ELR (cell line): Measurements from ENCODE around the gene NID1.
"Not testable (repeated sequence)": the region's sequence is repeated elsewhere in the genome, so short reads cannot be mapped to it uniquely, and the experiment has no call there.

Experiments used
- DNase-seq: peaks from one replicate; pipeline ENCODE4 v3.0.0-alpha.2; 2015; ENCODE audit warnings: low read depth

The NID1 gene

GRCh38 chr1:236030534-236030933 is 34.4 kb downstream of the NID1 start:
- DNase-seq, result no peak

GRCh38 chr1:236029428-236029940 is 35.4 kb downstream of the NID1 start:
- no peak for DNase-seq

- DNase-seq, result no peak
Measured at GRCh38 chr1:236027104-236027503, 37.8 kb downstream of the NID1 start.

- DNase-seq, result no peak
Measured at GRCh38 chr1:236025836-236026235, 39.1 kb downstream of the NID1 start.

GRCh38 chr1:236024641-236025040 is 40.2 kb downstream of the NID1 start:
- no peak for DNase-seq

- DNase-seq, result peak; percentile 23
Measured at GRCh38 chr1:236023926-236024565, 40.8 kb downstream of the NID1 start.

GRCh38 chr1:236021424-236022135 is 43.3 kb downstream of the NID1 start:
- no peak for DNase-seq

GRCh38 chr1:236020359-236021219 is 44.3 kb downstream of the NID1 start:
- DNase-seq, result no peak

GRCh38 chr1:236018885-236019453 is 45.9 kb downstream of the NID1 start:
- no peak for DNase-seq

GRCh38 chr1:236016782-236017400 is 48.0 kb downstream of the NID1 start:
- peak; percentile 66 for DNase-seq

GRCh38 chr1:236016083-236016482 is 48.8 kb downstream of the NID1 start:
- DNase-seq, result no peak

- DNase-seq, result no peak
Measured at GRCh38 chr1:236015539-236015938, 49.4 kb downstream of the NID1 start.

- DNase-seq, result no peak
Measured at GRCh38 chr1:236013330-236013729, 51.6 kb downstream of the NID1 start.

- DNase-seq, result no peak
Measured at GRCh38 chr1:236011641-236012040, 53.2 kb downstream of the NID1 start.

- no peak for DNase-seq
Measured at GRCh38 chr1:236010443-236010842, 54.4 kb downstream of the NID1 start.

GRCh38 chr1:236009857-236010256 is 55.0 kb downstream of the NID1 start:
- peak; percentile 76 for DNase-seq

GRCh38 chr1:236009191-236009590 is 55.7 kb downstream of the NID1 start:
- DNase-seq, result no peak

GRCh38 chr1:236007781-236008180 is 57.1 kb downstream of the NID1 start:
- no peak for DNase-seq

GRCh38 chr1:236003058-236003457 is 61.8 kb downstream of the NID1 start:
- DNase-seq, result not testable (repeated sequence)

- no peak for DNase-seq
Measured at GRCh38 chr1:236002572-236002971, 62.3 kb downstream of the NID1 start.

GRCh38 chr1:236002025-236002390 is 62.9 kb downstream of the NID1 start:
- DNase-seq, result no peak

- no peak for DNase-seq
Measured at GRCh38 chr1:236000781-236001180, 64.1 kb downstream of the NID1 start.
